ENCODE data around the gene CELA3A.
"Not testable (repeated sequence)": the region's sequence is repeated elsewhere in the genome, so short reads cannot be mapped to it uniquely, and the experiment has no call there.

DNA sequence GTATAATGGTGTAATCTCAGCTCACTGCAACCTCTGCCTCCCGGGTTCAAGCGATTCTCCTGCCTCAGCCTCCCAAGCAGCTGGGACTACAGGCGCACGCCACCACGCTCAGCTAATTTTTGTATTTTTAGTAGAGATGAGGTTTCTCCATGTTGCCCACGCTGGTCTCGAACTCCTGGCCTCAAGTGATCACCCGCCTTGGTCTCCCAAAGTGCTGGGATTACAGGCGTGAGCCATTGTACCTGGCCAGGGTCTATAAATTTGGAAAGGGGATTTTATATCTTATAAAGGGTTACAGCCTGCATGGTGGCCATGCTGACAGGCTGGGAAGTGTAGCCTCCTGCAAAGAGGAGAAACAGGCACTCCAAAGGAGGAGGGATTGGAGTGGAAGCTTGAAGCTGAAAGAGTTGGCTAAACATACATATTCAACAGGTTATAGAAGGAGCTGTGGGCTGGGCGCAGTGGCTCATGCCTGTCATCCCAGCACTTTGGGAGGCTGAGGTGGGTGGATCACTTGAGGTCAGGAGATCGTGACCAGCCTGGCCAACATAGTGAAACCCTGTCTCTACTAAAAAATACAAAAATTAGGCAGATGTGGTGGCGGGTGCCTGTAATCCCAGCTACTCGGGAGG lies 13.2 kb downstream of the CELA3A start:
- TF ChIP-seq, protein P1, sequence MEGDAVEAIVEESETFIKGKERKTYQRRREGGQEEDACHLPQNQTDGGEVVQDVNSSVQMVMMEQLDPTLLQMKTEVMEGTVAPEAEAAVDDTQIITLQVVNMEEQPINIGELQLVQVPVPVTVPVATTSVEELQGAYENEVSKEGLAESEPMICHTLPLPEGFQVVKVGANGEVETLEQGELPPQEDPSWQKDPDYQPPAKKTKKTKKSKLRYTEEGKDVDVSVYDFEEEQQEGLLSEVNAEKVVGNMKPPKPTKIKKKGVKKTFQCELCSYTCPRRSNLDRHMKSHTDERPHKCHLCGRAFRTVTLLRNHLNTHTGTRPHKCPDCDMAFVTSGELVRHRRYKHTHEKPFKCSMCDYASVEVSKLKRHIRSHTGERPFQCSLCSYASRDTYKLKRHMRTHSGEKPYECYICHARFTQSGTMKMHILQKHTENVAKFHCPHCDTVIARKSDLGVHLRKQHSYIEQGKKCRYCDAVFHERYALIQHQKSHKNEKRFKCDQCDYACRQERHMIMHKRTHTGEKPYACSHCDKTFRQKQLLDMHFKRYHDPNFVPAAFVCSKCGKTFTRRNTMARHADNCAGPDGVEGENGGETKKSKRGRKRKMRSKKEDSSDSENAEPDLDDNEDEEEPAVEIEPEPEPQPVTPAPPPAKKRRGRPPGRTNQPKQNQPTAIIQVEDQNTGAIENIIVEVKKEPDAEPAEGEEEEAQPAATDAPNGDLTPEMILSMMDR (CRISPR knock-in tag; IDR thresholded peaks at IDR 0.05), result not testable (repeated sequence)
- TF ChIP-seq, protein P2, sequence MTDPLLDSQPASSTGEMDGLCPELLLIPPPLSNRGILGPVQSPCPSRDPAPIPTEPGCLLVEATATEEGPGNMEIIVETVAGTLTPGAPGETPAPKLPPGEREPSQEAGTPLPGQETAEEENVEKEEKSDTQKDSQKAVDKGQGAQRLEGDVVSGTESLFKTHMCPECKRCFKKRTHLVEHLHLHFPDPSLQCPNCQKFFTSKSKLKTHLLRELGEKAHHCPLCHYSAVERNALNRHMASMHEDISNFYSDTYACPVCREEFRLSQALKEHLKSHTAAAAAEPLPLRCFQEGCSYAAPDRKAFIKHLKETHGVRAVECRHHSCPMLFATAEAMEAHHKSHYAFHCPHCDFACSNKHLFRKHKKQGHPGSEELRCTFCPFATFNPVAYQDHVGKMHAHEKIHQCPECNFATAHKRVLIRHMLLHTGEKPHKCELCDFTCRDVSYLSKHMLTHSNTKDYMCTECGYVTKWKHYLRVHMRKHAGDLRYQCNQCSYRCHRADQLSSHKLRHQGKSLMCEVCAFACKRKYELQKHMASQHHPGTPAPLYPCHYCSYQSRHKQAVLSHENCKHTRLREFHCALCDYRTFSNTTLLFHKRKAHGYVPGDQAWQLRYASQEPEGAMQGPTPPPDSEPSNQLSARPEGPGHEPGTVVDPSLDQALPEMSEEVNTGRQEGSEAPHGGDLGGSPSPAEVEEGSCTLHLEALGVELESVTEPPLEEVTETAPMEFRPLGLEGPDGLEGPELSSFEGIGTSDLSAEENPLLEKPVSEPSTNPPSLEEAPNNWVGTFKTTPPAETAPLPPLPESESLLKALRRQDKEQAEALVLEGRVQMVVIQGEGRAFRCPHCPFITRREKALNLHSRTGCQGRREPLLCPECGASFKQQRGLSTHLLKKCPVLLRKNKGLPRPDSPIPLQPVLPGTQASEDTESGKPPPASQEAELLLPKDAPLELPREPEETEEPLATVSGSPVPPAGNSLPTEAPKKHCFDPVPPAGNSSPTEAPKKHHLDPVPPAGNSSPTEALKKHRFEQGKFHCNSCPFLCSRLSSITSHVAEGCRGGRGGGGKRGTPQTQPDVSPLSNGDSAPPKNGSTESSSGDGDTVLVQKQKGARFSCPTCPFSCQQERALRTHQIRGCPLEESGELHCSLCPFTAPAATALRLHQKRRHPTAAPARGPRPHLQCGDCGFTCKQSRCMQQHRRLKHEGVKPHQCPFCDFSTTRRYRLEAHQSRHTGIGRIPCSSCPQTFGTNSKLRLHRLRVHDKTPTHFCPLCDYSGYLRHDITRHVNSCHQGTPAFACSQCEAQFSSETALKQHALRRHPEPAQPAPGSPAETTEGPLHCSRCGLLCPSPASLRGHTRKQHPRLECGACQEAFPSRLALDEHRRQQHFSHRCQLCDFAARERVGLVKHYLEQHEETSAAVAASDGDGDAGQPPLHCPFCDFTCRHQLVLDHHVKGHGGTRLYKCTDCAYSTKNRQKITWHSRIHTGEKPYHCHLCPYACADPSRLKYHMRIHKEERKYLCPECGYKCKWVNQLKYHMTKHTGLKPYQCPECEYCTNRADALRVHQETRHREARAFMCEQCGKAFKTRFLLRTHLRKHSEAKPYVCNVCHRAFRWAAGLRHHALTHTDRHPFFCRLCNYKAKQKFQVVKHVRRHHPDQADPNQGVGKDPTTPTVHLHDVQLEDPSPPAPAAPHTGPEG (CRISPR knock-in tag; IDR thresholded peaks at IDR 0.05), result not testable (repeated sequence)
- TF ChIP-seq JDP2 (CRISPR knock-in tag; IDR thresholded peaks at IDR 0.05; ENCODE audit: borderline replicate concordance); ZNF496 (CRISPR knock-in tag; IDR thresholded peaks at IDR 0.05; ENCODE audit: insufficient replicate concordance); MXD4 (CRISPR knock-in tag; IDR thresholded peaks at IDR 0.05); NONO (IDR thresholded peaks at IDR 0.05); NONO (CRISPR knock-in tag; conservative IDR thresholded peaks at IDR 0.05); TAF1 (CRISPR knock-in tag; IDR thresholded peaks at IDR 0.05); NR2F1 (CRISPR knock-in tag; IDR thresholded peaks at IDR 0.05); KDM5B (CRISPR knock-in tag; IDR thresholded peaks at IDR 0.05; ENCODE audit: borderline replicate concordance); NFRKB (IDR thresholded peaks at IDR 0.05); FOXM1 (CRISPR knock-in tag; IDR thresholded peaks at IDR 0.05); NFIC (IDR thresholded peaks at IDR 0.05; ENCODE audit: low read length): not testable (repeated sequence)
- TF ChIP-seq, protein P3, sequence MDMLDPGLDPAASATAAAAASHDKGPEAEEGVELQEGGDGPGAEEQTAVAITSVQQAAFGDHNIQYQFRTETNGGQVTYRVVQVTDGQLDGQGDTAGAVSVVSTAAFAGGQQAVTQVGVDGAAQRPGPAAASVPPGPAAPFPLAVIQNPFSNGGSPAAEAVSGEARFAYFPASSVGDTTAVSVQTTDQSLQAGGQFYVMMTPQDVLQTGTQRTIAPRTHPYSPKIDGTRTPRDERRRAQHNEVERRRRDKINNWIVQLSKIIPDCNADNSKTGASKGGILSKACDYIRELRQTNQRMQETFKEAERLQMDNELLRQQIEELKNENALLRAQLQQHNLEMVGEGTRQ (IDR thresholded peaks at IDR 0.05; ENCODE audit: low read depth, low read length), result not testable (repeated sequence)
- TF ChIP-seq, protein P3 (CRISPR knock-in tag; IDR thresholded peaks at IDR 0.05; ENCODE audit: borderline replicate concordance), result not testable (repeated sequence)
- TF ChIP-seq, protein P4, sequence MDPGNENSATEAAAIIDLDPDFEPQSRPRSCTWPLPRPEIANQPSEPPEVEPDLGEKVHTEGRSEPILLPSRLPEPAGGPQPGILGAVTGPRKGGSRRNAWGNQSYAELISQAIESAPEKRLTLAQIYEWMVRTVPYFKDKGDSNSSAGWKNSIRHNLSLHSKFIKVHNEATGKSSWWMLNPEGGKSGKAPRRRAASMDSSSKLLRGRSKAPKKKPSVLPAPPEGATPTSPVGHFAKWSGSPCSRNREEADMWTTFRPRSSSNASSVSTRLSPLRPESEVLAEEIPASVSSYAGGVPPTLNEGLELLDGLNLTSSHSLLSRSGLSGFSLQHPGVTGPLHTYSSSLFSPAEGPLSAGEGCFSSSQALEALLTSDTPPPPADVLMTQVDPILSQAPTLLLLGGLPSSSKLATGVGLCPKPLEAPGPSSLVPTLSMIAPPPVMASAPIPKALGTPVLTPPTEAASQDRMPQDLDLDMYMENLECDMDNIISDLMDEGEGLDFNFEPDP (CRISPR knock-in tag; conservative IDR thresholded peaks at IDR 0.05), result not testable (repeated sequence)
